H1 (cell line): ENCODE measurements around the gene DBH. TPM values are rescaled to one million over a fixed set of nuclear protein-coding genes. Genes with fewer than 3 reads are reported as not detected.

ENCODE experiments used
- ASH2L ChIP-seq: fragments of 200-600, 300-600 bp; sonication (generic); IDR thresholded peaks from one replicate; pipeline ENCODE4 v1.7.1; 2017; ENCODE audit warnings: low read length
- JUND ChIP-seq: IDR thresholded peaks from 2 replicates; pipeline ENCODE4 v1.6.1; 2011; ENCODE audit warnings: mild to moderate bottlenecking, improper control_type of control experiment, low read length
- NRF1 ChIP-seq: IDR thresholded peaks from 2 replicates; pipeline ENCODE4 v1.6.1; 2011; ENCODE audit warnings: mild to moderate bottlenecking, low read depth, low read length, improper control_type of control experiment
- SAP30 ChIP-seq: fragments of 300-600 bp; sonication (generic); IDR thresholded peaks from 2 replicates; pipeline ENCODE4 v1.7.1; 2012; ENCODE audit warnings: low read length, moderate library complexity, mild to moderate bottlenecking, inconsistent platforms; ENCODE audit not compliant: insufficient read depth, insufficient replicate concordance
- polyA plus RNA-seq, 7 experiments: library from polyadenylated mRNA; depleted of rRNA in 3 of 7; stranded (reverse) in 5 of 7; unstranded in 2 of 7; fragments of >200 nt in 5 of 7; fragments of 200-250 nt in 2 of 7; gene quantifications; 1 replicate in 5 of 7; 2 replicates in 1 of 7; 4 replicates in 1 of 7; pipeline versions ENCODE4 v1.2.1 to v1.2.3, GENCODE V29; 2011 to 2013; ENCODE audit warnings: missing spikeins in 2 of 7, mixed read lengths in 2 of 7
- total RNA-seq: library from RNA; stranded (reverse); fragmentation: NEBNext Ultra II Directional; extraction: Animal tissue kit (Norgen Biotek cat#: 25700); gene quantifications from 2 replicates; pipeline ENCODE4 v1.2.1, GENCODE V29; 2021
- TF ChIP-seq, protein P1 (sequence below): IDR thresholded peaks from 2 replicates; pipeline ENCODE4 v1.6.1; 2012; ENCODE audit warnings: inconsistent platforms

Gene DBH
- total and polyA plus RNA-seq, 2 of the 8 experiments (the other 6 are each of a cell fraction or from before 2014, with no cell fraction given) = 0.18 TPM; not detected in 1

DNA sequence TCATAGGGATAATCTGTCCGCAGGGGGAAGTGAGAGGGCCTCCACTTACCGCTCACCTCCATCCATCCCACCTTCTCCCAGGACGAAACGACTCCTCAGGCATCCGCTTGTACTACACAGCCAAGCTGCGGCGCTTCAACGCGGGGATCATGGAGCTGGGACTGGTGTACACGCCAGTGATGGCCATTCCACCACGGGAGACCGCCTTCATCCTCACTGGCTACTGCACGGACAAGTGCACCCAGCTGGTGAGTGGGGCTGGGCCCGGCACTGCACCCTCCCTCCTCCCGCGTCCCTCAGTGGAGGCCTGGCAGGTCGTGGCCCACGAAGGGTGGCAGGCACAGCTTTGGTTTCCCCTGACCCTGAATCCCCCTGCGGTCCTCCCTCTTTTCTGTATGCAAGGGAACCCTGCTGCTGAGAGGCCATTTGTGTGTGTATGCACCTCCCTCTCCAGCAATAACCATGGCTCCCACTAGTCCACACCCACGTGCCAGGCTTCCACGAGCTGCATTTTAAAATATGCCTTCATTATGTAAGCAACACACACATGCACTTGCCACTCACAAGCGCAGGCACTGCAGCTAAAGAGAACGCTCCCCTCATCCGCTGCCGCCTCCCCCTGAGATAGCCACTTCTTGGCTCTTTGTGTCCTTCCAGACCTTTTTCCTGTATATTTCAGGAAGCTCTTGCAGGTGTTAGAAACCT is 11.8 kb downstream of the DBH start (continued):
- TF ChIP-seq JUND = no peak
- TF ChIP-seq, protein P1, sequence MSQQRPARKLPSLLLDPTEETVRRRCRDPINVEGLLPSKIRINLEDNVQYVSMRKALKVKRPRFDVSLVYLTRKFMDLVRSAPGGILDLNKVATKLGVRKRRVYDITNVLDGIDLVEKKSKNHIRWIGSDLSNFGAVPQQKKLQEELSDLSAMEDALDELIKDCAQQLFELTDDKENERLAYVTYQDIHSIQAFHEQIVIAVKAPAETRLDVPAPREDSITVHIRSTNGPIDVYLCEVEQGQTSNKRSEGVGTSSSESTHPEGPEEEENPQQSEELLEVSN = no peak
- no peak for TF ChIP-seq ASH2L
- TF ChIP-seq SAP30 = no peak
- no peak for TF ChIP-seq NRF1
